Retina (tissue), 1 donor: ENCODE results near the gene SRSF10.
"Not testable (repeated sequence)": the region's sequence is repeated elsewhere in the genome, so short reads cannot be mapped to it uniquely, and the experiment has no call there.

Experiments
- DNase-seq: peaks from one replicate; pipeline ENCODE4 v3.0.0-alpha.2; 2016

Gene SRSF10

GRCh38 chr1:23958040-23958809 is 21.9 kb downstream of the SRSF10 start:
- DNase-seq = not testable (repeated sequence)

GRCh38 chr1:23957096-23957495 is 23.0 kb downstream of the SRSF10 start:
- no peak for DNase-seq

DNA sequence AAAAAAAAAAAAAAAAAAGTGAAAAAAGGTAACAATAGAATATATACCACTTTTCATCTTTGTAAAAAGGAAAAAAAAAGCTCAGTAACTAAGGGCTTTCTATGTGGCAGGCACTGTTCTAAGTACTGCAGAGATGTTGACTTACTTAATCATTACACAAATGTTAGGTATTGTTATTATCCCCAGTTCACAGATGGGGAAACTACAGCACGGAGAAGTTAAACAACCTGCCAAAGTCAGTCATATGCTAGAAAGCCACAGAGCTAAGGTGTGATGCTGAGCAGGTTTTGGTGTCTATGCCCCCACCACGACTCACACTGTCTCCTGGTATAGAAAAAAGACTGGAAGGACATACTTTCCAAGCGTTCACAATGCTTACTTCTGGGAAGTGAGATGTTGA is 27.1 kb downstream of the SRSF10 start:
- no peak for DNase-seq

GRCh38 chr1:23947366-23947765 is 32.8 kb downstream of the SRSF10 start:
- no peak for DNase-seq

- peak; percentile 2 for DNase-seq
Observed at GRCh38 chr1:23936481-23937176, 43.5 kb downstream of the SRSF10 start.

DNA sequence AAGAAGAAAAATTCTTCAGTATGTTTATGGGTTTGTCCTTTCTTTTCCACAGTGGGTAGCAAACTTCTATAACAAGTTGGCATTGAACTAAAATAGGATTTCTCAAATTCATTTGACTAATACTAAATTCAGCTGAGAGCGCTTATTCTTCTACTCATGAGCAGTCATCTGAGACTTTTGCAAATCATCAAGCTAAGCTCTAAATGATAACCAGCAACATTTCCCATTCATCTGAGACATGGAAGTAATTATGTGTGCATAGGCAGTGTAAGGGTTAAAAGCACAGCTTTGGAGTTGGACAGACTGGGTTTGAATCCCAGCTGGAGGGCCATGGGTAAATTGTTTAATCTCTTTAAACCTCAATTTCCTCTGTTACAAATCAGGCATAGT is 48.6 kb downstream of the SRSF10 start:
- DNase-seq = no peak

DNA sequence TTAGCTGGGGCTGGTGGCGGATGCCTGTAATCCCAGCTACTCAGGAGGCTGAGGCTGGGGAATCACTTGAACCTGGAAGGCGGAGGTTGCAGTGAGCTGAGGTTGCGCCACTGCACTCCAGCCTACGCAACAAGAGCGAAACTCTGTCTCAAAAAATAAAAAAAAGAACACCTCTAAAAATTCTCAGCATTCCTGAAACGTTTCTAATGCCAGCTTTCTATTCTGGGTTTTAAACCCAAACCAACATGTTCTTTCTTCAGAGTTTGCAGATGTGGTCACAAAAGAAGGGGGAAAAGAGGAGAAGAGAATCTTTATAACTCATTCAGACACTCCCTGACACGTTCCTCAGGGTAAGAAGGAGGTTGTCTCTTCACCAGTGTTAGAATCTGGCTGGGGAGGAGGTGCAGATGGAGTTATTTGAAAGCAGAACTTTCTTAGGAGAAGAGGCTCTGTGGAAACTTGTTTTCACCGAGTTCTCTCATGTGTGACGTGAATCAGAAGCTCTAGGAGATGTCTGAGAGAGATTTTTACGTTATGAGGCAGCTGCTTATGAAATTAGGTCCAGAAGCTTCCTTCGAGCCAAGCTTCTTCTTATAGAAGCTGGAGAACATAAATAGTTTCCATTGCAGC is 49.2 kb downstream of the SRSF10 start:
- DNase-seq = no peak

DNA sequence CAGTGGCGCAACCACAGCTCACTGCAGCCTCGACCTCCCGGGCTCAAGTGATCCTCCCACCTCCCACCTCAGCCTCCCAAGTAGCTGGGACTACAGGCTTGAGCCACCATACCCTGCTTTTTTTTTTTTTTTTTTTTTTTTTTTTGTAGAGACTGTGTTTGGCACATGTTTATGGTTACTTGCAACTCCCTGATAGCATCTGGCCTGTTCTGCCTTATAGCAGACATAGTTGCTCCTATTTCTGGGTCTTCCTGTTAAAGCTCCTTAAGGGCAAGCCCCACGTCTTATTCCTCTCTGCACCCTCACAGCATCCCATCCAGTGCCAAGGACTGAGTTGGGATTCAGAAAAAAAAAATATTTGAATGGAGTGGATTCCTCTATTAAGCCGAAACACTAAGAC is 49.9 kb downstream of the SRSF10 start:
- DNase-seq = no peak

GRCh38 chr1:23928789-23929188 is 51.3 kb downstream of the SRSF10 start:
- no peak for DNase-seq

DNA sequence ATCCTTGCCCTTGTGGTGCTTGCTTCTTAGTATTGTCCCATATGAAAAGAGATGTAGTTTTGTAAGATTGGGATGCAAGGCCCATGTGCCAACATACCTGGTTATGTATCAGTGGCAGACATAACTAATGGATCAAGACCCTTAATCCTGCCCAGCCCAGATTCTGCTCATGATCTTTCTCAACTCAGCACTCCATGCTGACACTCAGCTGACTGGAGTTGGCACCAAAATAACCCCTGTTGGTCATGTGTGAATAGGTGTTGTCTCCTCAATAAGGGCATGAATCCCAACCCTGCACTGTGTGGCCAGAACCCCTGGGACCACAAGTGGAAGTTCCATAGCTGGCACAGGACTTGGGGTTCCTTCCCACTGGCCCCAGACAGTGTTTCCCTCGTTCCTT is 53.0 kb downstream of the SRSF10 start:
- DNase-seq = no peak

GRCh38 chr1:23925279-23925678 is 54.8 kb downstream of the SRSF10 start:
- no peak for DNase-seq

- no peak for DNase-seq
Observed at GRCh38 chr1:23924601-23925000, 55.5 kb downstream of the SRSF10 start.

DNA sequence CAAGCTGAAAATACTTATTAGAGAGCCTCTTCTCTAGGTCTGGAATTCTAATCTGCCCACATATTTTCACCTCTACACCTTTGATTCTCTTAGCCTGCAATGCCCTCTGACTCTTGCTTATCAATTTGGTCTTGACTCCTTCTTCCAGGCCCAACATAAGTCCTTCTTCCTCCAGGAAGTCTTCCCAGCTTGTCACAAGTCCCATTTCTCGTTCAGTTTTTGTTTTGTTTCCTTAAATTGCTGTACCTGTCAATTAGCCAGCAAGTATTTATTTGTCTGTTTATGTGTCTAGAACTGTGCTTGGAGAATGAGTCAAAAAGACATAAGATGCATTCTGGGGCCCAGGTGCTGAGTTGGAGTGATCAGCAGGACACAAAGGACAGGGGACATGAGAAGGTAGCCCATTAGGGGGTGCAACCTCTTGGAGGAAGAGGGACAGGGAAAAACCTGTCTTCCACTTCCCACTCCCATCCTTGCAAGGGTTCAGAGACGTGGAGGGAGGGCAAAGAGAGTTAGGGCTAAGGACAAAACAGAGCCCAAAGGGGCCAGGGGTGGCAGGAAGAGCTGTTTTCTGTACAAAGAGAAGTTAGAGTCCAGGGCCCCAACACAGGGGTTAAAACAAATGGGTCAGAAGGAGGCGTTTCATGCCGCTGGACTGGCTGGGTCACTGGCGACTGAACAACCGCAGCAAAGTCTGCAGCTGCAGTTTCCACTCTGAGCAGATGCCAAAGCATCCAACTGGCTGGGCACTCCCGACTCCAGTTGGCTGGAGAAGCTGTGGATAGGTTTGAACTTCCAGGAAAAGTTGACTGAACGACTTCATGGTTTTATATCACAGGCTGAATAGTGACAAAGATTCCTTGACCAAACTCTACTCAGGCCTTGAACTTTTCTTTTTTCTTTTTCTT is 56.3 kb downstream of the SRSF10 start:
- DNase-seq = no peak

- DNase-seq = no peak
Observed at GRCh38 chr1:23922321-23922943, 57.7 kb downstream of the SRSF10 start.

- peak; percentile 68 for DNase-seq
Observed at GRCh38 chr1:23916209-23917131, 63.7 kb downstream of the SRSF10 start.

GRCh38 chr1:23915466-23915865 is 64.7 kb downstream of the SRSF10 start:
- no peak for DNase-seq

GRCh38 chr1:23914921-23915320 is 65.2 kb downstream of the SRSF10 start:
- no peak for DNase-seq
